ENCODE measurements around the gene FADS2.

The FADS2 gene

GRCh38 chr11:61906522-61906909 lies 78.4 kb downstream of the FADS2 start:
- H3K4me3 ChIP-seq (ENCODE audit: control insufficient read depth, low read depth, low read length) = no peak overlapping the region
- DNase-seq (ENCODE audit: low read depth) = no peak

DNA sequence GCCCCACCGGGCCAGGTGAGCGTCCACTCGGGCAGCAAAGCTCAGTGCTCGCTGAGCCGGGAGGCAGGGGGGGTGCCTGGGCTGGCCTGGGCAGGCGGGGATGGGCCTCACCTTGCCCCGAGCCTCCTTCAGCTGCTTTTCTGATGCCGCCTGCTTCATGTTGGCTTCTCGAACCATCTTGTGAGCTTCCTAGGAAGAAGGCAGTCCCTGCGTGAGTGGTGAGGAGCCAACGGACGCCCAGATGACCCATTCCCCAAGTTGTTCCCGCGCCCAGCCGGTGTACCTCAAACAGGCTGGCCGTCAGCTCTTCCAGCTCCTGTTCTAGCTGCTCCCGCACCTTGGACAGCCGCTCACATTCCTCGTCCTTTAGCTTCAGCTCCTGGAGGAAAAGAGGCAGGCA lies 79.2 kb downstream of the FADS2 start:
- TF ChIP-seq, protein P1, sequence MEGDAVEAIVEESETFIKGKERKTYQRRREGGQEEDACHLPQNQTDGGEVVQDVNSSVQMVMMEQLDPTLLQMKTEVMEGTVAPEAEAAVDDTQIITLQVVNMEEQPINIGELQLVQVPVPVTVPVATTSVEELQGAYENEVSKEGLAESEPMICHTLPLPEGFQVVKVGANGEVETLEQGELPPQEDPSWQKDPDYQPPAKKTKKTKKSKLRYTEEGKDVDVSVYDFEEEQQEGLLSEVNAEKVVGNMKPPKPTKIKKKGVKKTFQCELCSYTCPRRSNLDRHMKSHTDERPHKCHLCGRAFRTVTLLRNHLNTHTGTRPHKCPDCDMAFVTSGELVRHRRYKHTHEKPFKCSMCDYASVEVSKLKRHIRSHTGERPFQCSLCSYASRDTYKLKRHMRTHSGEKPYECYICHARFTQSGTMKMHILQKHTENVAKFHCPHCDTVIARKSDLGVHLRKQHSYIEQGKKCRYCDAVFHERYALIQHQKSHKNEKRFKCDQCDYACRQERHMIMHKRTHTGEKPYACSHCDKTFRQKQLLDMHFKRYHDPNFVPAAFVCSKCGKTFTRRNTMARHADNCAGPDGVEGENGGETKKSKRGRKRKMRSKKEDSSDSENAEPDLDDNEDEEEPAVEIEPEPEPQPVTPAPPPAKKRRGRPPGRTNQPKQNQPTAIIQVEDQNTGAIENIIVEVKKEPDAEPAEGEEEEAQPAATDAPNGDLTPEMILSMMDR (conservative IDR thresholded peaks at IDR 0.05; ENCODE audit: control insufficient read depth, insufficient read depth, low read depth, low read length) = no peak
- no peak for DNase-seq (ENCODE audit: low read depth)
- H3K4me3 ChIP-seq (ENCODE audit: control insufficient read depth, low read depth, low read length) = no peak overlapping the region

More at GRCh38 chr11:61906522-61906909, 78.4 kb downstream of the FADS2 start:
- TF ChIP-seq, protein P1 (conservative IDR thresholded peaks at IDR 0.05; ENCODE audit: control insufficient read depth, insufficient read depth, low read depth, low read length) = no peak

DNA sequence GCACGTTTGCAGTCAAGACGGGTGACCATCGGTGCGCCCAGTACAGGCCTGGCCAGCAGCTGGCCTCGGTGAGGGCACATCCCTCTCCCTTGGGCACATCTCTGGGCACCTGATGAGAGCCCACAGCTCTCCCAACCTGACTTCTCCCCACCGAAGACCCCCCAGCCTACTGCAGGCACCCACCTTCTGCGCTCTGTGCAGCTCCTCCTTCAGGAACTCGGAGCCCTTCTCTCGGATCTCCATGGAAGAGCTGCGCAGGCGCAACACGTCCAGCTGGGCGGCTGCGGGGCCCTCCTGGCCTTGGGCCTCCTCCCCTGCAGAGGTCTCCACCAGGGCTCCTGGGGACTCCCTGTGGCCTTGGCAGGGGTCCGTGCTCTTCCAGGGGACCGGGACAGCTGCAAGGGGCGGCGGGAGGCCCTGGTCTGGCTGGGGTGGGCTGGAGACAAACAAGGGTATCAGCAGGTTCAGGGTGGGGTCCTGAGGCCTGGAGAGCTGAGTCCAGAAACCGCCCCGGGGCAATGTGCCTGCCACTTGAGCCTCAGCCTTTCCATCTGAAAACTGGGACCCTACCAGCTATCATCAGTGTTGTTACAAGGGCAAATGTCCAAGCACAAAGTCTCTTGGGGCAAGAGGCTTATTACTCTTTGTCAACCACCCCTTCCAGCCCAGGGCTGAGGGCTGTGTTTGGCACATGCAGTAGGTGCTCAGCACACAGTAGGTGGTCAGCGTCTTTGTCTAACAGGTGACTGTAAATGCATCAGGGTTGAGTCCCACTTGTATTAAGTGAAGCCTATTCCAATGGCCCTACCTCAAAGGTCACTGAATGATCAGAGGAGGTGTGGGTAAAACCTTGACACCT lies 80.0 kb downstream of the FADS2 start:
- H3K4me3 ChIP-seq (ENCODE audit: control insufficient read depth, low read depth, low read length) = no peak overlapping the region
- TF ChIP-seq, protein P1 (conservative IDR thresholded peaks at IDR 0.05; ENCODE audit: control insufficient read depth, insufficient read depth, low read depth, low read length) = no peak
- DNase-seq (ENCODE audit: low read depth) = no peak

DNA sequence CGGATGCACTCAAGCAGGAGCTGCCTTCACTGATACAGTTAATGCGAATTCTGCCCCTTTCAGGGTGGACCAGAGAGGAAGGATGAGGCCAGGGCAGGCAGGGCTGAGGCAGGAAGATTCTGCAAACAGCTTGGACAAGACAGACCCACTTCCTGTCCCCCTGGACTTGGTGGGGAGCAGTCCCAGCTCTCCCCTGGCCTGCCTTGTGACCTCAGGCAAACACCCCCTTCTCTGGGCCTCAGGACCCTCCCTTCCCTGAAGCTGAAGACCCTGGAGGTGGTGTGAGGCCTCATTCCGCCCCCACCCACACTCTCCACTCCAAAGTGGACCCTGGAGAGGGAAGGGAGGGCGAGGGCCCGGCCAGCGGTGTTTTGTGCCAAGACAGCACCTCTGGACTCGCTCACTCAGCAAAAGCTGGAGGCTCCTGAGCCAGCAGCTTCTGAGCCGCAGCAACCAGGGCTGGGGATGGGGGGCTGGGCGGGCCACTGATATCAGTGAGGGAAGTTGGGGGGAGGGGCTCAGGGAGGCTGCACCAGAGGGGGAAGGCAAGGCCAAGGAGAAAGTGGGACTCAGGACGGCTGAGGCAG lies 80.7 kb downstream of the FADS2 start:
- no peak overlapping the region for H3K4me3 ChIP-seq (ENCODE audit: control insufficient read depth, low read depth, low read length)
- no peak for DNase-seq (ENCODE audit: low read depth)
- TF ChIP-seq, protein P1 (conservative IDR thresholded peaks at IDR 0.05; ENCODE audit: control insufficient read depth, insufficient read depth, low read depth, low read length) = no peak

- peak; percentile 27 for DNase-seq (ENCODE audit: low read depth)
- H3K4me3 ChIP-seq (ENCODE audit: control insufficient read depth, low read depth, low read length) = no peak overlapping the region
- TF ChIP-seq, protein P1 (conservative IDR thresholded peaks at IDR 0.05; ENCODE audit: control insufficient read depth, insufficient read depth, low read depth, low read length) = no peak
Observed at GRCh38 chr11:61910187-61911127, 82.4 kb downstream of the FADS2 start.

GRCh38 chr11:61911128-61911700 lies 83.1 kb downstream of the FADS2 start:
- no peak overlapping the region for H3K4me3 ChIP-seq (ENCODE audit: control insufficient read depth, low read depth, low read length)
- no peak for DNase-seq (ENCODE audit: low read depth)
- TF ChIP-seq, protein P1 (conservative IDR thresholded peaks at IDR 0.05; ENCODE audit: control insufficient read depth, insufficient read depth, low read depth, low read length) = no peak

All from fibroblast of mammary gland (primary cell).